Caco-2 (cell line): Measurements from ENCODE around the gene VASP. TPM values are rescaled to one million over a fixed set of nuclear protein-coding genes. Genes with fewer than 3 reads are reported as not detected.
A peak's percentile ranks its signal among the peaks of the same experiment; 100 is the strongest.

Source experiments
- BruUV-seq: library from RNA; stranded (reverse); fragments of 400-500 nt; replicated peaks from 2 replicates; lab custom pipeline; 2021; lab: Mats Ljungman, UMichigan
- CTCF ChIA-PET: fragments of 300-600 bp; sonication (Branson Sonifier 250); formaldehyde crosslinking; loops from one replicate; lab custom pipeline; 2022; ENCODE audit warnings: antibody characterized with exemption; lab: Charles Lee
- POLR2A ChIA-PET: fragments of 300-600 bp; sonication (Branson Sonifier 250); formaldehyde crosslinking; loops from one replicate; lab custom pipeline; 2022; ENCODE audit warnings: antibody characterized with exemption; lab: Charles Lee
- DNase-seq, 2 experiments: peaks; one replicate each; pipeline versions ENCODE4 v3.0.0 to v3.0.0-alpha.2; 2020 to 2022
- H3K27me3 ChIP-seq: replicated peaks from 2 replicates; pipeline ENCODE4 v1.6.0; 2011; ENCODE audit warnings: low read length; ENCODE audit not compliant: control insufficient read depth, insufficient read depth
- H3K36me3 ChIP-seq: 2 replicates; pipeline ENCODE4 v1.5.1; 2011; ENCODE audit warnings: low read length; ENCODE audit not compliant: control insufficient read depth, insufficient read depth
- H3K4me1 ChIP-seq: fragments of 250-450 bp; sonication (Bioruptor Pico); 2 replicates; pipeline ENCODE4 v1.5.1; 2020; ENCODE audit warnings: mild to moderate bottlenecking
- H3K4me3 ChIP-seq: 2 replicates; pipeline ENCODE4 v1.5.1; 2011; ENCODE audit warnings: low read depth, mild to moderate bottlenecking, control low read depth, low read length
- H3K9me3 ChIP-seq: fragments of 250-450 bp; sonication (Bioruptor Pico); 2 replicates; pipeline ENCODE4 v1.5.1; 2020; ENCODE audit warnings: mild to moderate bottlenecking, moderate library complexity
- H3K27ac Mint-ChIP-seq: one replicate; pipeline ENCODE4 v1.8.0; 2022; ENCODE audit warnings: mixed read lengths; ENCODE audit not compliant: unreplicated experiment
- H3K27me3 Mint-ChIP-seq: one replicate; pipeline ENCODE4 v1.8.0; 2022; ENCODE audit warnings: mixed read lengths; ENCODE audit not compliant: insufficient read depth, unreplicated experiment
- H3K36me3 Mint-ChIP-seq: one replicate; pipeline ENCODE4 v1.8.0; 2022; ENCODE audit warnings: mild to moderate bottlenecking, mixed read lengths; ENCODE audit not compliant: insufficient read depth, unreplicated experiment
- H3K4me1 Mint-ChIP-seq: one replicate; pipeline ENCODE4 v1.8.0; 2022; ENCODE audit warnings: low read depth, mixed read lengths; ENCODE audit not compliant: unreplicated experiment
- H3K4me3 Mint-ChIP-seq: one replicate; pipeline ENCODE4 v1.8.0; 2022; ENCODE audit warnings: mild to moderate bottlenecking, moderate library complexity, mixed read lengths; ENCODE audit not compliant: unreplicated experiment
- H3K9me3 Mint-ChIP-seq: one replicate; pipeline ENCODE4 v1.8.0; 2022; ENCODE audit warnings: mixed read lengths; ENCODE audit not compliant: unreplicated experiment
- CTCF ChIP-seq, 2 experiments: fragments of 200-600 bp in 1 of 2; IDR thresholded peaks; 1 replicate in 1 of 2; 2 replicates in 1 of 2; pipeline versions ENCODE4 v1.5.1 to v1.8.0; 2011 to 2022; ENCODE audit warnings: antibody characterized with exemption in 1 of 2, control low read depth in 1 of 2, inconsistent platforms in 1 of 2, low read depth in 1 of 2, low read length in 1 of 2, mild to moderate bottlenecking in 1 of 2, moderate library complexity in 1 of 2; ENCODE audit not compliant: insufficient read depth in 1 of 2, severe bottlenecking in 1 of 2, unreplicated experiment in 1 of 2
- intact Hi-C: fragments of 100-400 bp; cut with micrococcal nuclease; formaldehyde crosslinking; loops from one replicate; pipeline ENCODE4 v1.10.0; 2022; ENCODE audit not compliant: unreplicated experiment
- total RNA-seq: library from RNA; stranded (reverse); gene quantifications from 2 replicates; pipeline ENCODE4 v1.2.3, GENCODE V29; 2022

Gene VASP
- total RNA-seq, 1 experiment from 2014 or later = 72.4 TPM

- Histone ChIP-seq H3K36me3 (no peaks in the 10 kb centered on the region), H3K9me3 (no peaks in the 10 kb centered on the region), H3K4me1 (no peaks in the 10 kb centered on the region), H3K27me3 (no peaks in the 10 kb centered on the region), H3K4me3 (no peak overlapping the region)
- Mint-ChIP-seq H3K36me3 (no peaks in the 10 kb centered on the region), H3K9me3 (no peaks in the 10 kb centered on the region), H3K27me3 (no peaks in the 10 kb centered on the region), H3K4me3 (no peak overlapping the region), H3K4me1 (peaks cover 6% of the 10 kb centered on the region), H3K27ac (no peak overlapping the region)
- no TSS peak for BruUV-seq
- CTCF ChIA-PET = interaction anchor here (0.5 to 2.5 kb wide), 18 partner anchors 9 to 307 kb away, joined by 3 to 68 read pairs (median 6); partner anchors contain the start of genes ERCC1, FOSB, PPM1N and PPP1R13L
- DNase-seq = no peak
- intact Hi-C loops = loop anchor here (2.0 kb wide), 1 partner anchor 62 kb away; the partner anchor contains the start of gene ERCC1
- POLR2A ChIA-PET = interaction anchor here (1.8 kb wide), 1 partner anchor 15 kb away, joined by 6 read pairs; no protein-coding TSS in a partner anchor
- TF ChIP-seq CTCF (IDR thresholded peaks at IDR 0.05; ENCODE audit: insufficient read depth in 1 of 2, low read depth in 1 of 2, low read length in 1 of 2, severe bottlenecking in 1 of 2, unreplicated experiment in 1 of 2) = no peak
These were observed 22.9 kb upstream of the VASP start for GRCh38 chr19:45484273-45484945.

GRCh38 chr19:45485305-45486077, 21.8 kb upstream of the VASP start:
- intact Hi-C loops = loop anchor here (1.0 to 2.0 kb wide), 3 partner anchors 12 to 81 kb away; partner anchors contain the start of genes ERCC1 and RTN2
- ChIA-PET CTCF (interaction anchor here (0.5 to 2.5 kb wide), 30 partner anchors 8 to 489 kb away, joined by 3 to 68 read pairs (median 5); partner anchors contain the start of genes ERCC1, FOSB, PPM1N and PPP1R13L), POLR2A (interaction anchor here (0.6 to 1.8 kb wide), 6 partner anchors 16 to 153 kb away, joined by 3 to 6 read pairs (median 3); partner anchors contain the start of genes EML2 and FOSB)
- Mint-ChIP-seq H3K36me3 (no peaks in the 10 kb centered on the region), H3K4me3 (peak overlapping the region; percentile 88), H3K9me3 (no peaks in the 10 kb centered on the region), H3K27me3 (no peaks in the 10 kb centered on the region), H3K4me1 (peaks cover 6% of the 10 kb centered on the region), H3K27ac (peak overlapping the region; percentile 74)
- no peaks in the 10 kb centered on the region for H3K36me3 ChIP-seq
- peak overlapping the region; percentile 66 for H3K4me3 ChIP-seq
- no peaks in the 10 kb centered on the region for H3K27me3 ChIP-seq
- no peaks in the 10 kb centered on the region for H3K9me3 ChIP-seq
- peak; percentile 98 for DNase-seq
- peak; percentile 91 to 92 for TF ChIP-seq CTCF (IDR thresholded peaks at IDR 0.05; ENCODE audit: insufficient read depth in 1 of 2, low read depth in 1 of 2, low read length in 1 of 2, severe bottlenecking in 1 of 2, unreplicated experiment in 1 of 2)
- no peaks in the 10 kb centered on the region for H3K4me1 ChIP-seq
- no TSS peak for BruUV-seq

GRCh38 chr19:45488708-45489107, 18.6 kb upstream of the VASP start:
- BruUV-seq = no TSS peak
- Mint-ChIP-seq H3K4me1 (peaks cover 13% of the 10 kb centered on the region), H3K4me3 (no peak overlapping the region), H3K27ac (no peak overlapping the region), H3K9me3 (no peaks in the 10 kb centered on the region), H3K27me3 (no peaks in the 10 kb centered on the region), H3K36me3 (peaks cover 4% of the 10 kb centered on the region)
- no peak for TF ChIP-seq CTCF (IDR thresholded peaks at IDR 0.05; ENCODE audit: insufficient read depth in 1 of 2, low read depth in 1 of 2, low read length in 1 of 2, severe bottlenecking in 1 of 2, unreplicated experiment in 1 of 2)
- DNase-seq = no peak
- Histone ChIP-seq H3K9me3 (no peaks in the 10 kb centered on the region), H3K4me1 (no peaks in the 10 kb centered on the region), H3K36me3 (no peaks in the 10 kb centered on the region), H3K27me3 (no peaks in the 10 kb centered on the region), H3K4me3 (no peak overlapping the region)
- ChIA-PET CTCF (interaction anchor here (0.5 to 1.0 kb wide), 4 partner anchors 12 to 189 kb away, joined by 3 to 4 read pairs (median 3); no protein-coding TSS in a partner anchor), POLR2A (no interaction called here)
- intact Hi-C loops = no loop called here
